IMR-90 (cell line): ENCODE data around the gene AOX1. TPM values are rescaled to one million over a fixed set of nuclear protein-coding genes. Genes with fewer than 3 reads are reported as not detected.

Experiments
- ATAC-seq: fragments of 200-7000 bp; cut with Tn5 transposase; 2 replicates; pipeline ENCODE4 v1.9.1; 2020; ENCODE audit warnings: low read depth, mild to moderate bottlenecking, moderate library complexity
- BruUV-seq: library from RNA; stranded (reverse); fragments of 400-500 nt; replicated peaks from 2 replicates; lab custom pipeline; 2021; lab: Mats Ljungman, UMichigan
- CTCF ChIA-PET: fragments of 300-600 bp; formaldehyde crosslinking; extraction: SDS; loops from one replicate; lab custom pipeline; 2021; ENCODE audit warnings: antibody characterized with exemption; lab: Yijun Ruan, JAX
- POLR2A ChIA-PET: fragments of 300-600 bp; sonication (Branson Sonifier 250); formaldehyde crosslinking; loops from one replicate; lab custom pipeline; 2022; ENCODE audit warnings: antibody characterized with exemption; ENCODE audit not compliant: unreplicated experiment; lab: Charles Lee
- DNase-seq: peaks from one replicate; pipeline ENCODE4 v3.0.0; 2013
- H2AFZ ChIP-seq: replicated peaks from 2 replicates; pipeline ENCODE3; 2013; ENCODE audit warnings: low read length, mild to moderate bottlenecking; ENCODE audit not compliant: poor library complexity
- H2AK5ac ChIP-seq: 2 replicates; pipeline ENCODE4 v1.6.1; 2013; ENCODE audit warnings: low read depth, low read length, inconsistent platforms
- H2AK9ac ChIP-seq: replicated peaks from 2 replicates; pipeline ENCODE3; 2013; ENCODE audit warnings: mild to moderate bottlenecking, low read depth, low read length, moderate library complexity; ENCODE audit not compliant: poor library complexity
- H2BK120ac ChIP-seq: 2 replicates; pipeline ENCODE4 v1.6.1; 2013; ENCODE audit warnings: low read depth, low read length, inconsistent platforms
- H2BK15ac ChIP-seq: 3 replicates; pipeline ENCODE4 v1.6.1; 2013; ENCODE audit warnings: low read depth, low read length, inconsistent platforms
- H2BK20ac ChIP-seq: 2 replicates; pipeline ENCODE4 v1.6.1; 2013; ENCODE audit warnings: low read depth, mild to moderate bottlenecking, inconsistent platforms, low read length, moderate library complexity
- H2BK5ac ChIP-seq: 2 replicates; pipeline ENCODE4 v1.6.1; 2013; ENCODE audit warnings: mild to moderate bottlenecking, low read depth, low read length, inconsistent platforms; ENCODE audit not compliant: poor library complexity, severe bottlenecking
- H3K14ac ChIP-seq: replicated peaks from 2 replicates; pipeline ENCODE4 v1.6.1; 2013; ENCODE audit warnings: low read depth, low read length, inconsistent platforms
- H3K18ac ChIP-seq: 2 replicates; pipeline ENCODE4 v1.6.1; 2013; ENCODE audit warnings: low read depth, low read length, control low read depth
- H3K23ac ChIP-seq: 2 replicates; pipeline ENCODE4 v1.6.1; 2013; ENCODE audit warnings: low read depth, low read length, inconsistent platforms
- H3K27ac ChIP-seq: 2 replicates; pipeline ENCODE4 v1.5.1; 2013; ENCODE audit warnings: mild to moderate bottlenecking, control low read depth, low read length; ENCODE audit not compliant: insufficient read depth
- H3K27me3 ChIP-seq: 2 replicates; pipeline ENCODE4 v1.6.1; 2013; ENCODE audit warnings: low read length; ENCODE audit not compliant: control insufficient read depth, insufficient read depth
- H3K36me3 ChIP-seq: 2 replicates; pipeline ENCODE4 v1.6.1; 2013; ENCODE audit warnings: low read length, mixed read lengths; ENCODE audit not compliant: control insufficient read depth, insufficient read depth
- H3K4ac ChIP-seq: 2 replicates; pipeline ENCODE4 v1.6.1; 2013; ENCODE audit warnings: low read depth, low read length, inconsistent platforms
- H3K4me1 ChIP-seq: 2 replicates; pipeline ENCODE4 v1.6.1; 2013; ENCODE audit warnings: low read length, mixed read lengths; ENCODE audit not compliant: control insufficient read depth, insufficient read depth
- H3K4me2 ChIP-seq: 2 replicates; pipeline ENCODE4 v1.6.1; 2013; ENCODE audit warnings: low read depth, mild to moderate bottlenecking, control low read depth, low read length, moderate library complexity
- H3K4me3 ChIP-seq: 2 replicates; pipeline ENCODE4 v1.5.1; 2013; ENCODE audit warnings: low read depth, mild to moderate bottlenecking, control low read depth, low read length, moderate library complexity; ENCODE audit not compliant: insufficient read depth
- H3K56ac ChIP-seq: 2 replicates; pipeline ENCODE4 v1.6.1; 2013; ENCODE audit warnings: low read length, inconsistent platforms; ENCODE audit not compliant: insufficient read depth; ENCODE audit errors: extremely low read depth
- H3K79me1 ChIP-seq, 2 experiments: 2 replicates each; pipeline ENCODE4 v1.6.1; 2013; ENCODE audit warnings: low read length in 2 of 2, inconsistent platforms in 1 of 2, low read depth in 1 of 2
- H3K9ac ChIP-seq: 2 replicates; pipeline ENCODE4 v1.6.1; 2013; ENCODE audit warnings: low read depth, low read length, control low read depth
- H3K9me1 ChIP-seq: 2 replicates; pipeline ENCODE4 v1.6.1; 2013; ENCODE audit warnings: low read length, inconsistent platforms; ENCODE audit not compliant: insufficient read depth
- H3K9me3 ChIP-seq: 2 replicates; pipeline ENCODE4 v1.6.1; 2013; ENCODE audit warnings: low read length; ENCODE audit not compliant: control insufficient read depth, insufficient read depth
- H4K20me1 ChIP-seq: 2 replicates; pipeline ENCODE4 v1.6.1; 2013; ENCODE audit warnings: low read length, inconsistent platforms; ENCODE audit not compliant: insufficient read depth
- H4K5ac ChIP-seq: 2 replicates; pipeline ENCODE4 v1.6.1; 2013; ENCODE audit warnings: mild to moderate bottlenecking, low read depth, low read length, control low read depth
- H4K8ac ChIP-seq, 2 experiments: 2 replicates each; pipeline ENCODE4 v1.6.1; 2013; ENCODE audit warnings: low read depth in 2 of 2, low read length in 2 of 2, control low read depth in 1 of 2, inconsistent platforms in 1 of 2
- H4K91ac ChIP-seq: 2 replicates; pipeline ENCODE4 v1.6.1; 2013; ENCODE audit warnings: low read depth, low read length, inconsistent platforms; ENCODE audit not compliant: insufficient read depth
- NFE2L2 ChIP-seq: fragments of 150-350 bp; IDR thresholded peaks from 2 replicates; pipeline ENCODE4 v1.6.1; 2016; ENCODE audit warnings: low read depth, mild to moderate bottlenecking, low read length
- WGBS, 2 experiments: methylation state at CpG; one replicate each; pipeline versions ENCODE4 v1.1.5 to v1.1.7; 2013; ENCODE audit warnings: missing lambda C conversion rate in 2 of 2; ENCODE audit not compliant: insufficient read length in 1 of 2; ENCODE audit errors: extremely low coverage in 2 of 2; 5-methylcytosine and 5-hydroxymethylcytosine counted together
- dilution Hi-C: fragments of 300-500 bp; cut with HindIII; formaldehyde crosslinking; loops from one replicate; pipeline ENCODE4 v1.14.3; 2018; ENCODE audit warnings: low sequenced_read_pairs; ENCODE audit not compliant: unreplicated experiment
- in situ Hi-C: fragments of 300-500 bp; cut with MboI; formaldehyde crosslinking; loops from 3 replicates; pipeline ENCODE4 v1.14.3; 2019; ENCODE audit warnings: low sequenced_read_pairs, inconsistent platforms, mixed read lengths
- intact Hi-C: fragments of 100-400 bp; cut with micrococcal nuclease; formaldehyde crosslinking; loops from 2 replicates; pipeline ENCODE4 v1.10.0; 2022
- polyA plus RNA-seq, 3 experiments: library from polyadenylated mRNA; depleted of rRNA; stranded (reverse); fragments of >200 nt; gene quantifications; 2 replicates each; pipeline ENCODE4 v1.2.3, GENCODE V29; 2012; ENCODE audit warnings: low replicate concordance in 1 of 3
- total RNA-seq: library from RNA; depleted of rRNA; stranded (reverse); fragments of >200 nt; gene quantifications from 2 replicates; pipeline ENCODE4 v1.2.3, GENCODE V29; 2012

AOX1 gene
- total and polyA plus RNA-seq, 2 of the 4 experiments (the other 2 are of a cell fraction) = 21.7 to 59.9 TPM

DNA sequence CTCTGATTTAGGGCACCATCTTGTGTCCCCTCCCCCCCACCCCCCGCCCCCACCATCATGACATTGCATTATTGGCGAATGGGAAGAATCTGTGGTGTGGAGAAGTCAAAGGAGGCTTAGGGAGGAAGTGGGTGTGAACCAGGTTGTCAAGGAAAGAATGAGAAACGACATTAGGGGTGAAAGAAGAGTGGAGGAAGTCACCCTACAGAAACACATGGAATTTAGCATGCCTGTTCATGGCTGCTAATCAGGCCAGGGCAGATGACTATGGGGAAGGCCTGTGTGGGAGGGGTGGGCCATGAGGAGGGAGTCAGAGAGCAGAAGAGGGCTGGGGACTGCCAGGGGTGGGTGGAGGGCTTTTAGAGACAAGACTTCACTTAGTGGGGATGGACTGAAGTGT lies 81.6 kb downstream of the AOX1 start:
- dilution Hi-C loops = no loop called here

More for the DNA sequence above, 81.6 kb downstream of the AOX1 start:
- H2BK120ac ChIP-seq = no peak overlapping the region
- H2AFZ ChIP-seq = no peak overlapping the region
- H3K4me2 ChIP-seq = no peak overlapping the region
- peaks cover 6% of the 10 kb centered on the region for H3K9me1 ChIP-seq
- no TSS peak for BruUV-seq
- no peak overlapping the region for H2BK15ac ChIP-seq
- no peak overlapping the region for H3K9ac ChIP-seq
- no peak for TF ChIP-seq NFE2L2
- no peaks in the 10 kb centered on the region for H3K36me3 ChIP-seq
- H2AK9ac ChIP-seq = no peak overlapping the region
- peaks cover 2% of the 10 kb centered on the region for H3K4me1 ChIP-seq
- no peaks in the 10 kb centered on the region for H4K20me1 ChIP-seq
- no peak overlapping the region for H3K23ac ChIP-seq
- H3K27me3 ChIP-seq = no peaks in the 10 kb centered on the region
- DNase-seq (no peak), ATAC-seq (no peak)
- H3K79me1 ChIP-seq = no peaks in the 10 kb centered on the region
- no peak overlapping the region for H3K18ac ChIP-seq
- CTCF ChIA-PET = no interaction called here
- H3K4ac ChIP-seq = no peak overlapping the region
- in situ Hi-C loops = no loop called here
- H2AK5ac ChIP-seq = no peak overlapping the region
- no peak overlapping the region for H3K27ac ChIP-seq
- intact Hi-C loops = no loop called here
- H2BK5ac ChIP-seq = no peak overlapping the region
- H2BK20ac ChIP-seq = no peak overlapping the region
- H4K5ac ChIP-seq = no peak overlapping the region
- no peak overlapping the region for H3K4me3 ChIP-seq
- H4K8ac ChIP-seq = no peak overlapping the region
- WGBS, 2 experiments = no CpG with 5 or more reads among the region's 3 CpGs
- no peak overlapping the region for H4K91ac ChIP-seq
- H3K9me3 ChIP-seq = no peaks in the 10 kb centered on the region
- POLR2A ChIA-PET = no interaction called here
- no peak overlapping the region for H3K56ac ChIP-seq
- H3K14ac ChIP-seq = no peak overlapping the region
